HEK293 (cell line): ENCODE results near the gene SLC9A9.

Source experiments
- CTCF ChIA-PET: fragments of 350-600 bp; formaldehyde crosslinking; extraction: SDS; loops from one replicate; lab custom pipeline; 2021; ENCODE audit warnings: antibody characterized with exemption; lab: Yijun Ruan, JAX
- POLR2A ChIA-PET: fragments of 300-600 bp; formaldehyde crosslinking; extraction: SDS; loops from one replicate; lab custom pipeline; 2020; ENCODE audit warnings: antibody characterized with exemption, inconsistent platforms; lab: Yijun Ruan, JAX
- H3K27ac ChIP-seq: fragments of 200-500 bp; sonication (Bioruptor generic); 2 replicates; pipeline ENCODE4 v1.5.1; 2014; ENCODE audit warnings: low read depth, low read length, control low read depth, inconsistent platforms; ENCODE audit errors: extremely low read depth
- H3K36me3 ChIP-seq, 2 experiments: fragments of 200-500 bp in 1 of 2; sonication (Bioruptor generic) in 1 of 2; 1 replicate in 1 of 2; 2 replicates in 1 of 2; pipeline ENCODE4 v1.5.1; 2014 to 2017; ENCODE audit warnings: inconsistent platforms in 2 of 2, low read length in 2 of 2; ENCODE audit not compliant: control insufficient read depth in 2 of 2, insufficient read depth in 1 of 2
- H3K4me1 ChIP-seq: fragments of 200-500 bp; sonication (Bioruptor generic); 2 replicates; pipeline ENCODE4 v1.5.1; 2014; ENCODE audit warnings: mild to moderate bottlenecking, low read length, inconsistent platforms; ENCODE audit not compliant: control insufficient read depth, insufficient read depth
- H3K4me3 ChIP-seq: 2 replicates; pipeline ENCODE4 v1.5.1; 2011; ENCODE audit warnings: low read depth, mild to moderate bottlenecking, control low read depth, low read length, moderate library complexity
- H3K9me3 ChIP-seq: fragments of 200-500 bp; sonication (Bioruptor generic); 2 replicates; pipeline ENCODE4 v1.5.1; 2014; ENCODE audit warnings: low read depth, low read length, inconsistent platforms; ENCODE audit not compliant: control insufficient read depth, insufficient read depth
- SP7 ChIP-seq: fragments of 450-650 bp; formaldehyde crosslinking; IDR thresholded peaks from 2 replicates; pipeline ENCODE4 v1.5.1; 2016; ENCODE audit warnings: missing biosample characterization, missing genetic modification characterization
- ZBTB1 ChIP-seq: fragments of 450-650 bp; formaldehyde crosslinking; IDR thresholded peaks from 2 replicates; pipeline ENCODE4 v1.5.1; 2016; ENCODE audit warnings: missing biosample characterization, missing genetic modification characterization
- ZBTB48 ChIP-seq: fragments of 450-650 bp; formaldehyde crosslinking; IDR thresholded peaks from 2 replicates; pipeline ENCODE4 v1.5.1; 2016; ENCODE audit warnings: missing biosample characterization, missing genetic modification characterization
- ZFP41 ChIP-seq: fragments of 450-650 bp; formaldehyde crosslinking; IDR thresholded peaks from 2 replicates; pipeline ENCODE4 v1.5.1; 2016; ENCODE audit warnings: missing biosample characterization, missing genetic modification characterization, borderline replicate concordance
- ZFP69B ChIP-seq: fragments of 450-650 bp; formaldehyde crosslinking; IDR thresholded peaks from 2 replicates; pipeline ENCODE4 v1.5.1; 2016; ENCODE audit warnings: missing biosample characterization, missing genetic modification characterization
- ZIC2 ChIP-seq: fragments of 450-650 bp; formaldehyde crosslinking; IDR thresholded peaks from 2 replicates; pipeline ENCODE4 v1.5.1; 2016; ENCODE audit warnings: missing biosample characterization, missing genetic modification characterization
- ZNF155 ChIP-seq: fragments of 450-650 bp; formaldehyde crosslinking; IDR thresholded peaks from 2 replicates; pipeline ENCODE4 v1.5.1; 2016; ENCODE audit warnings: missing biosample characterization, missing genetic modification characterization
- ZNF175 ChIP-seq: fragments of 450-650 bp; formaldehyde crosslinking; IDR thresholded peaks from 2 replicates; pipeline ENCODE4 v1.5.1; 2016; ENCODE audit warnings: missing biosample characterization, missing genetic modification characterization
- ZNF350 ChIP-seq: fragments of 450-650 bp; formaldehyde crosslinking; IDR thresholded peaks from 2 replicates; pipeline ENCODE4 v1.5.0; 2017; ENCODE audit warnings: missing biosample characterization, mild to moderate bottlenecking, missing genetic modification characterization
- ZNF37A ChIP-seq: fragments of 450-650 bp; IDR thresholded peaks from 2 replicates; pipeline ENCODE4 v1.5.1; 2018; ENCODE audit warnings: missing biosample characterization, missing genetic modification characterization
- ZNF514 ChIP-seq: fragments of 450-650 bp; formaldehyde crosslinking; IDR thresholded peaks from 2 replicates; pipeline ENCODE4 v1.5.1; 2016; ENCODE audit warnings: missing biosample characterization, missing genetic modification characterization
- ZNF571 ChIP-seq: fragments of 450-650 bp; formaldehyde crosslinking; IDR thresholded peaks from 2 replicates; pipeline ENCODE4 v1.5.0; 2017; ENCODE audit warnings: missing biosample characterization, missing genetic modification characterization
- ZNF660 ChIP-seq: fragments of 450-650 bp; IDR thresholded peaks from 2 replicates; pipeline ENCODE4 v1.5.1; 2018; ENCODE audit warnings: missing biosample characterization, mild to moderate bottlenecking, missing genetic modification characterization
- ZNF701 ChIP-seq: fragments of 450-650 bp; formaldehyde crosslinking; IDR thresholded peaks from 2 replicates; pipeline ENCODE4 v1.5.1; 2016; ENCODE audit warnings: missing biosample characterization, missing genetic modification characterization
- ZSCAN30 ChIP-seq: fragments of 450-650 bp; IDR thresholded peaks from 2 replicates; pipeline ENCODE4 v1.5.1; 2018; ENCODE audit warnings: missing biosample characterization, mild to moderate bottlenecking, missing genetic modification characterization, moderate library complexity
- TF ChIP-seq, protein P1 (sequence below): fragments of 450-650 bp; formaldehyde crosslinking; IDR thresholded peaks from 2 replicates; pipeline ENCODE4 v1.5.1; 2017; ENCODE audit warnings: missing biosample characterization, missing genetic modification characterization
- TF ChIP-seq, protein P2 (sequence below): fragments of 450-650 bp; formaldehyde crosslinking; IDR thresholded peaks from 2 replicates; pipeline ENCODE4 v1.5.1; 2016; ENCODE audit warnings: missing biosample characterization, missing genetic modification characterization
- TF ChIP-seq, protein P3 (sequence below): fragments of 450-650 bp; formaldehyde crosslinking; IDR thresholded peaks from 2 replicates; pipeline ENCODE4 v1.5.1; 2016; ENCODE audit warnings: missing biosample characterization, missing genetic modification characterization, borderline replicate concordance
- TF ChIP-seq, protein P4 (sequence below): fragments of 450-650 bp; formaldehyde crosslinking; optimal IDR thresholded peaks from 2 replicates; pipeline ENCODE3; 2016; ENCODE audit warnings: missing biosample characterization, mild to moderate bottlenecking, missing genetic modification characterization
- TF ChIP-seq, protein P5 (sequence below): fragments of 450-650 bp; formaldehyde crosslinking; IDR thresholded peaks from 2 replicates; pipeline ENCODE4 v1.5.1; 2016; ENCODE audit warnings: missing biosample characterization, missing genetic modification characterization

Gene SLC9A9

DNA sequence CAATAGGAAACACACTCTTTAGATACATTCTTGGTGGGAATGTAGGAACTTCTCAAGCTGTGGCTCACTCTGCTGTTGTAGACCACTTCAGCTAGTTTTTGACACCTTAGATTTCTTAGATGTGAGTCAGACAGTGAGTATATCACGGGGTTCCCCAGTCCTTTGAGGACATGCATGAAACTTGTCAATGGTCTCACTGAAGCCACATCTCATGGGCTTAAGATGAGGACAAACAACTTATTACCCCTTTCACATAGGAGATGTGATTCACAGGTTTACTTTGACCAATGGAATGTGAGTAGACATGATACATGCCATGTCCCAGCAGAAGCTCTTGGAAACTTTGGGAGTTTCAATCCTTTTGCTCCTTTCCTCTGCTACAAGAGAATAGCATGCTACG lies 403.1 kb downstream of the SLC9A9 start (continued):
- TF ChIP-seq ZSCAN30 (no peak), ZFP69B (tag by site-specific recombination) (no peak), ZNF701 (tag by site-specific recombination) (no peak), ZFP41 (tag by site-specific recombination) (no peak), ZNF660 (tag by site-specific recombination) (no peak)
- TF ChIP-seq, protein P1, sequence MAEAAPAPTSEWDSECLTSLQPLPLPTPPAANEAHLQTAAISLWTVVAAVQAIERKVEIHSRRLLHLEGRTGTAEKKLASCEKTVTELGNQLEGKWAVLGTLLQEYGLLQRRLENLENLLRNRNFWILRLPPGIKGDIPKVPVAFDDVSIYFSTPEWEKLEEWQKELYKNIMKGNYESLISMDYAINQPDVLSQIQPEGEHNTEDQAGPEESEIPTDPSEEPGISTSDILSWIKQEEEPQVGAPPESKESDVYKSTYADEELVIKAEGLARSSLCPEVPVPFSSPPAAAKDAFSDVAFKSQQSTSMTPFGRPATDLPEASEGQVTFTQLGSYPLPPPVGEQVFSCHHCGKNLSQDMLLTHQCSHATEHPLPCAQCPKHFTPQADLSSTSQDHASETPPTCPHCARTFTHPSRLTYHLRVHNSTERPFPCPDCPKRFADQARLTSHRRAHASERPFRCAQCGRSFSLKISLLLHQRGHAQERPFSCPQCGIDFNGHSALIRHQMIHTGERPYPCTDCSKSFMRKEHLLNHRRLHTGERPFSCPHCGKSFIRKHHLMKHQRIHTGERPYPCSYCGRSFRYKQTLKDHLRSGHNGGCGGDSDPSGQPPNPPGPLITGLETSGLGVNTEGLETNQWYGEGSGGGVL (tag by site-specific recombination): no peak

DNA sequence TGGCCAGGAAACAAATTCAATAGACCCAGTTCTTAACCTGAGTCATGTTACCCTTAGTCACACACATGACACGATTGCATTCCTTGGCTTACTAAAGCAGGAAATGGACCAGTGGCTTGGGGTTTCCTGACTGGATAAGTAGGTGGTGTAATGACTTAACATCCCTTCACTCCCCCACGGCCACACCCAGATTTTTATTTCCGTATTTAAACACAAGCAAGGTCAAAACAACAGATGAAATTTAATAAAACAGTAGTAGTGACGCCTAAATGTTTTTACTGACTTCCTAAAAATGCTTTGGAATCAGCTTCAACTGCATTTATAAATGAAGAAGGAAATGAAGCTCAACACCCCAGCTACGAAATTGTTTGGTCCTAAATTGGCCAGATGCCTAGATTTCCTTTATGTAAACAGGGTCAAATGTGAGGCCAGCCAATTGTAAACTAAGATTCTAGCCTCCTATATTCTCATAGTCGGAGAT lies 404.4 kb downstream of the SLC9A9 start:
- Histone ChIP-seq H3K27ac (no peak overlapping the region), H3K4me1 (no peaks in the 10 kb centered on the region), H3K36me3 (no peaks in the 10 kb centered on the region)
- CTCF ChIA-PET: no interaction called here
- POLR2A ChIA-PET: no interaction called here
- TF ChIP-seq ZBTB1 (tag by site-specific recombination) (no peak), ZNF571 (tag by site-specific recombination) (no peak), ZNF350 (no peak), ZNF514 (no peak), ZNF37A (no peak), SP7 (tag by site-specific recombination) (no peak), ZBTB48 (tag by site-specific recombination) (no peak), ZNF175 (no peak), ZIC2 (tag by site-specific recombination) (no peak), ZNF155 (no peak)
- TF ChIP-seq, protein P2, sequence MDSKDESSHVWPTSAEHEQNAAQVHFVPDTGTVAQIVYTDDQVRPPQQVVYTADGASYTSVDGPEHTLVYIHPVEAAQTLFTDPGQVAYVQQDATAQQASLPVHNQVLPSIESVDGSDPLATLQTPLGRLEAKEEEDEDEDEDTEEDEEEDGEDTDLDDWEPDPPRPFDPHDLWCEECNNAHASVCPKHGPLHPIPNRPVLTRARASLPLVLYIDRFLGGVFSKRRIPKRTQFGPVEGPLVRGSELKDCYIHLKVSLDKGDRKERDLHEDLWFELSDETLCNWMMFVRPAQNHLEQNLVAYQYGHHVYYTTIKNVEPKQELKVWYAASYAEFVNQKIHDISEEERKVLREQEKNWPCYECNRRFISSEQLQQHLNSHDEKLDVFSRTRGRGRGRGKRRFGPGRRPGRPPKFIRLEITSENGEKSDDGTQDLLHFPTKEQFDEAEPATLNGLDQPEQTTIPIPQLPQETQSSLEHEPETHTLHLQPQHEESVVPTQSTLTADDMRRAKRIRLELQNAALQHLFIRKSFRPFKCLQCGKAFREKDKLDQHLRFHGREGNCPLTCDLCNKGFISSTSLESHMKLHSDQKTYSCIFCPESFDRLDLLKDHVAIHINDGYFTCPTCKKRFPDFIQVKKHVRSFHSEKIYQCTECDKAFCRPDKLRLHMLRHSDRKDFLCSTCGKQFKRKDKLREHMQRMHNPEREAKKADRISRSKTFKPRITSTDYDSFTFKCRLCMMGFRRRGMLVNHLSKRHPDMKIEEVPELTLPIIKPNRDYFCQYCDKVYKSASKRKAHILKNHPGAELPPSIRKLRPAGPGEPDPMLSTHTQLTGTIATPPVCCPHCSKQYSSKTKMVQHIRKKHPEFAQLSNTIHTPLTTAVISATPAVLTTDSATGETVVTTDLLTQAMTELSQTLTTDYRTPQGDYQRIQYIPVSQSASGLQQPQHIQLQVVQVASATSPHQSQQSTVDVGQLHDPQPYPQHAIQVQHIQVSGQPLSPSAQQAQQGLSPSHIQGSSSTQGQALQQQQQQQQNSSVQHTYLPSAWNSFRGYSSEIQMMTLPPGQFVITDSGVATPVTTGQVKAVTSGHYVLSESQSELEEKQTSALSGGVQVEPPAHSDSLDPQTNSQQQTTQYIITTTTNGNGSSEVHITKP (tag by site-specific recombination): no peak
- TF ChIP-seq, protein P3, sequence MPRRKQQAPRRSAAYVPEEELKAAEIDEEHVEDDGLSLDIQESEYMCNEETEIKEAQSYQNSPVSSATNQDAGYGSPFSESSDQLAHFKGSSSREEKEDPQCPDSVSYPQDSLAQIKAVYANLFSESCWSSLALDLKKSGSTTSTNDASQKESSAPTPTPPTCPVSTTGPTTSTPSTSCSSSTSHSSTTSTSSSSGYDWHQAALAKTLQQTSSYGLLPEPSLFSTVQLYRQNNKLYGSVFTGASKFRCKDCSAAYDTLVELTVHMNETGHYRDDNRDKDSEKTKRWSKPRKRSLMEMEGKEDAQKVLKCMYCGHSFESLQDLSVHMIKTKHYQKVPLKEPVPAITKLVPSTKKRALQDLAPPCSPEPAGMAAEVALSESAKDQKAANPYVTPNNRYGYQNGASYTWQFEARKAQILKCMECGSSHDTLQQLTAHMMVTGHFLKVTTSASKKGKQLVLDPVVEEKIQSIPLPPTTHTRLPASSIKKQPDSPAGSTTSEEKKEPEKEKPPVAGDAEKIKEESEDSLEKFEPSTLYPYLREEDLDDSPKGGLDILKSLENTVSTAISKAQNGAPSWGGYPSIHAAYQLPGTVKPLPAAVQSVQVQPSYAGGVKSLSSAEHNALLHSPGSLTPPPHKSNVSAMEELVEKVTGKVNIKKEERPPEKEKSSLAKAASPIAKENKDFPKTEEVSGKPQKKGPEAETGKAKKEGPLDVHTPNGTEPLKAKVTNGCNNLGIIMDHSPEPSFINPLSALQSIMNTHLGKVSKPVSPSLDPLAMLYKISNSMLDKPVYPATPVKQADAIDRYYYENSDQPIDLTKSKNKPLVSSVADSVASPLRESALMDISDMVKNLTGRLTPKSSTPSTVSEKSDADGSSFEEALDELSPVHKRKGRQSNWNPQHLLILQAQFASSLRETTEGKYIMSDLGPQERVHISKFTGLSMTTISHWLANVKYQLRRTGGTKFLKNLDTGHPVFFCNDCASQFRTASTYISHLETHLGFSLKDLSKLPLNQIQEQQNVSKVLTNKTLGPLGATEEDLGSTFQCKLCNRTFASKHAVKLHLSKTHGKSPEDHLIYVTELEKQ (tag by site-specific recombination): no peak
- TF ChIP-seq, protein P4, sequence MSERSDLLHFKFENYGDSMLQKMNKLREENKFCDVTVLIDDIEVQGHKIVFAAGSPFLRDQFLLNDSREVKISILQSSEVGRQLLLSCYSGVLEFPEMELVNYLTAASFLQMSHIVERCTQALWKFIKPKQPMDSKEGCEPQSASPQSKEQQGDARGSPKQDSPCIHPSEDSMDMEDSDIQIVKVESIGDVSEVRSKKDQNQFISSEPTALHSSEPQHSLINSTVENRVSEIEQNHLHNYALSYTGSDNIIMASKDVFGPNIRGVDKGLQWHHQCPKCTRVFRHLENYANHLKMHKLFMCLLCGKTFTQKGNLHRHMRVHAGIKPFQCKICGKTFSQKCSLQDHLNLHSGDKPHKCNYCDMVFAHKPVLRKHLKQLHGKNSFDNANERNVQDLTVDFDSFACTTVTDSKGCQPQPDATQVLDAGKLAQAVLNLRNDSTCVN (tag by site-specific recombination): no peak
- TF ChIP-seq, protein P5, sequence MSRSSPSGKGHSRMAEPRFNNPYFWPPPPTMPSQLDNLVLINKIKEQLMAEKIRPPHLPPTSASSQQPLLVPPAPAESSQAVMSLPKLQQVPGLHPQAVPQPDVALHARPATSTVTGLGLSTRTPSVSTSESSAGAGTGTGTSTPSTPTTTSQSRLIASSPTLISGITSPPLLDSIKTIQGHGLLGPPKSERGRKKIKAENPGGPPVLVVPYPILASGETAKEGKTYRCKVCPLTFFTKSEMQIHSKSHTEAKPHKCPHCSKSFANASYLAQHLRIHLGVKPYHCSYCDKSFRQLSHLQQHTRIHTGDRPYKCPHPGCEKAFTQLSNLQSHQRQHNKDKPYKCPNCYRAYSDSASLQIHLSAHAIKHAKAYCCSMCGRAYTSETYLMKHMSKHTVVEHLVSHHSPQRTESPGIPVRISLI (tag by site-specific recombination): no peak
- TF ChIP-seq, all 188 proteins: peak for 0
- Histone ChIP-seq H3K4me3 (no peak overlapping the region), H3K9me3 (no peaks in the 10 kb centered on the region)
